OCI-LY7 (cell line): Measurements from ENCODE around the gene VPS8.

Experiments
- CTCF ChIP-seq: fragments of 200-600 bp; sonication (generic); conservative IDR thresholded peaks from 2 replicates; pipeline ENCODE4 v1.5.1; 2014; ENCODE audit warnings: mild to moderate bottlenecking, antibody characterized with exemption, low read length, moderate library complexity, mixed read lengths
- EZH2phosphoT487 ChIP-seq: fragments of 200-600 bp; sonication (generic); IDR thresholded peaks from 2 replicates; pipeline ENCODE4 v1.6.1; 2018; ENCODE audit warnings: low read depth, borderline replicate concordance, mild to moderate bottlenecking, mixed run types, antibody characterized with exemption, low read length, moderate library complexity, mixed read lengths

GRCh38 chr3:184778426-184779332 lies 33.3 kb upstream of the VPS8 start:
- TF ChIP-seq CTCF = no peak
- no peak for TF ChIP-seq EZH2phosphoT487
